GM19193 (cell line): ENCODE data around the gene ST3GAL5.

Source experiments
- POLR2A ChIP-seq: IDR thresholded peaks from 4 replicates; pipeline ENCODE4 v1.6.1; 2011; ENCODE audit not compliant: insufficient read depth, insufficient read length; ENCODE audit errors: extremely low read depth

ST3GAL5 gene

GRCh38 chr2:85799215-85799956 is 89.4 kb downstream of the ST3GAL5 start:
- TF ChIP-seq POLR2A = no peak

- TF ChIP-seq POLR2A = no peak
Measured at GRCh38 chr2:85797921-85798320, 90.9 kb downstream of the ST3GAL5 start.

- no peak for TF ChIP-seq POLR2A
Measured at GRCh38 chr2:85797263-85797660, 91.5 kb downstream of the ST3GAL5 start.

- TF ChIP-seq POLR2A = no peak
Measured at GRCh38 chr2:85796341-85797262, 92.2 kb downstream of the ST3GAL5 start.

GRCh38 chr2:85796046-85796340 is 92.8 kb downstream of the ST3GAL5 start:
- no peak for TF ChIP-seq POLR2A

- no peak for TF ChIP-seq POLR2A
Measured at GRCh38 chr2:85795331-85796045, 93.3 kb downstream of the ST3GAL5 start.

- no peak for TF ChIP-seq POLR2A
Measured at GRCh38 chr2:85794491-85795121, 94.2 kb downstream of the ST3GAL5 start.

GRCh38 chr2:85794038-85794441 is 94.8 kb downstream of the ST3GAL5 start:
- no peak for TF ChIP-seq POLR2A

- no peak for TF ChIP-seq POLR2A
Measured at GRCh38 chr2:85793584-85793983, 95.2 kb downstream of the ST3GAL5 start.

GRCh38 chr2:85792783-85793441 is 95.9 kb downstream of the ST3GAL5 start:
- no peak for TF ChIP-seq POLR2A

- no peak for TF ChIP-seq POLR2A
Measured at GRCh38 chr2:85791704-85792565, 96.9 kb downstream of the ST3GAL5 start.

- no peak for TF ChIP-seq POLR2A
Measured at GRCh38 chr2:85790499-85791188, 98.1 kb downstream of the ST3GAL5 start.

- TF ChIP-seq POLR2A = no peak
Measured at GRCh38 chr2:85790032-85790431, 98.8 kb downstream of the ST3GAL5 start.
